Epithelial cell of esophagus (primary cell): ENCODE measurements around the gene AHCYL2.

Source experiments
- DNase-seq: peaks from one replicate; pipeline ENCODE4 v3.0.0; 2010; ENCODE audit warnings: low read depth
- H3K4me3 ChIP-seq: 2 replicates; pipeline ENCODE4 v1.5.1; 2011; ENCODE audit warnings: mild to moderate bottlenecking, low read length, control low read depth
- TF ChIP-seq, protein P1 (sequence below): IDR thresholded peaks from 2 replicates; pipeline ENCODE4 v1.5.1; 2011; ENCODE audit warnings: low read depth, mild to moderate bottlenecking, low read length, control low read depth, inconsistent platforms; ENCODE audit not compliant: insufficient read depth; ENCODE audit errors: missing control alignments

AHCYL2 gene

DNA sequence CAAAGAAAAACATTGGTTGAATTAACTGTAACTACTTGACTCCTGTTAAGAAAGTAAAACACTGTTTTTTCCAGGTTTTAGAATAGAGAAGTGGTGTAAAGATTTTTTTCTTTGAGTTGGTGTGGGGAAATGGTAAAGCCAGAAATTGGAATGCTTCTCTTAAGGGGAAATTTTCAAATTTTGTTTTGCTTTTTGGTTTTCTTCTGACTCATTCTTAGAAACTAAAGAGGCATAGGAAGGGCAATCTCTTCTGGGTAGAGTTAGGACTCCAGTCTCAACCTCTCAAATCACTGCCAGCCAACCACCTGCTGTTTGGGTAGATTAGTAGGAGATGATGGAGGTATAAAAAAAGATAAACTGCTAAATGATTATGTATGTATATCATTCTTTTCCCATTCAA, 161.7 kb downstream of the AHCYL2 start:
- TF ChIP-seq, protein P1, sequence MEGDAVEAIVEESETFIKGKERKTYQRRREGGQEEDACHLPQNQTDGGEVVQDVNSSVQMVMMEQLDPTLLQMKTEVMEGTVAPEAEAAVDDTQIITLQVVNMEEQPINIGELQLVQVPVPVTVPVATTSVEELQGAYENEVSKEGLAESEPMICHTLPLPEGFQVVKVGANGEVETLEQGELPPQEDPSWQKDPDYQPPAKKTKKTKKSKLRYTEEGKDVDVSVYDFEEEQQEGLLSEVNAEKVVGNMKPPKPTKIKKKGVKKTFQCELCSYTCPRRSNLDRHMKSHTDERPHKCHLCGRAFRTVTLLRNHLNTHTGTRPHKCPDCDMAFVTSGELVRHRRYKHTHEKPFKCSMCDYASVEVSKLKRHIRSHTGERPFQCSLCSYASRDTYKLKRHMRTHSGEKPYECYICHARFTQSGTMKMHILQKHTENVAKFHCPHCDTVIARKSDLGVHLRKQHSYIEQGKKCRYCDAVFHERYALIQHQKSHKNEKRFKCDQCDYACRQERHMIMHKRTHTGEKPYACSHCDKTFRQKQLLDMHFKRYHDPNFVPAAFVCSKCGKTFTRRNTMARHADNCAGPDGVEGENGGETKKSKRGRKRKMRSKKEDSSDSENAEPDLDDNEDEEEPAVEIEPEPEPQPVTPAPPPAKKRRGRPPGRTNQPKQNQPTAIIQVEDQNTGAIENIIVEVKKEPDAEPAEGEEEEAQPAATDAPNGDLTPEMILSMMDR: no peak
- DNase-seq: no peak
- no peak overlapping the region for H3K4me3 ChIP-seq

DNA sequence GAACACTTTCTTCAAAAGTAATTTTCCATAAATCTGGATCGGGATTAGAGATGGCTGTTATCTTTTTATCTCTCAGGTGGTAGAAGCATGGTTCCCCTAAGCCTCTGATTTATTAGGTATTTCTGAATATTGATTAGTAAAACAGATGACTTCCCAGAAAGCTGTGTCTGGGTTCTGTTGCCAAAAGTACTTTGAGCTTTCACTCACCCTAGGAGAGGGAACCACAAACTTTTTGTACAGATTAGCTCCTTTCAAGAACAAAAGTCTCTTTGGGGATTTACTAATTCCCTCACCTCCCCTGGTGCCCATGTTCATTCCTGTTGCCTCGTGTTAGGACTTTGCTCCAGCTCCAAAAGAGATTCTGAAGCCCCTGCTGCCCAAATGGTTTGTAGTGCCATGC, 162.7 kb downstream of the AHCYL2 start:
- H3K4me3 ChIP-seq: no peak overlapping the region
- TF ChIP-seq, protein P1: no peak
- DNase-seq: no peak

DNA sequence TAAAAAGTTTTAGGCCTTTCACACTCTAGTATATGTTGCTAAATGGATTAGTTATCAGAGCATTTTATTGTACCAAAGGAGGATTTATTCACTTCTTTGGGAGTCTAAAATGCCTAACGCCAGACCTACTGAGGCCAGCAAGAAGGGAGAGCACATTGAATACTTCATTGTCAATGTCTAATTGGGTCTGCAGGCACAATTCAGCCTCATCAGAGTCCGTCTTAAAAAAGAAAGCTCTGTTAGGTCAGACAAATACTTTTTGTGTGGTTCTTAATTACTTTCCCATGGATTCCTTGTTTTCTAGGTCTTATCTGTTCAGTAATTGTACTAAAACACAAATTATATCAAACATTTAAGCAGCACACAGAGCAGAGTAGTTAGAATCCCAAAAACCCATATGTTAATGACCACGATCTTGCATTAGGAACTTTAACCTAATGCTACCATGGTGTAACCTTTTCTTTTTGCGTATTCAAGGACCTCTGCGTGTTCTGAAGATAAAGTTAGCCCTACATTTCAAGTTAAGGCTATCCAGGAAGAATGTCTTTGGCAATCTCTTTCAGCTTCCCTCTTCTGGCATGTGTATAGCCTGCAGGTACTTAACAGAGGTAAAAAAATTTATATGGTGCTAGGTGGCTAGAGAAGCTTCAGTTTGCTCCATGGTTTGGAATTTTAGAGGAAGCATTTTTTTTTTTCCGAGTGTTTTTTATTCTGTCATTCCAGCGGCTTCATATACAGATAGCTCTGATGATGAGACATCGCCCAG, 163.7 kb downstream of the AHCYL2 start:
- TF ChIP-seq, protein P1: no peak
- no peak overlapping the region for H3K4me3 ChIP-seq
- no peak for DNase-seq

DNA sequence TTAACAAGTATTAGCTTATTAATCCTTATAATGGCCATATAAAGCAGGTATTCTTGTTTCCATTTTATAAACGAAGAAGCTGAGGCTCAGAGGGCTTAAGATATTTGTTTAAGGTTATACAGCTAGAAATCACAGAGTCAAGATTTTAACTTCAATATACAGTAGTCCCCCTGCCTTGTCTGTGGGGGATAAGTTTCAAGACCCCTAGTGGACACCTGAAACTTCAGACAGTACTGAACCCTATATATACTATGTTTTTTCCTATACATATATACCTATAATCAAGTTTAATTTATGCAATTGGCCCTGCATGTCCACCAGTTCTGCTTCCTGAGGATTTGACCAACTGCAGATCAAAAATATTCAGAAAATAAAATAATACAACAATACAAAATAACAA, 165.0 kb downstream of the AHCYL2 start:
- no peak for DNase-seq
- TF ChIP-seq, protein P1: no peak
- H3K4me3 ChIP-seq: no peak overlapping the region

DNA sequence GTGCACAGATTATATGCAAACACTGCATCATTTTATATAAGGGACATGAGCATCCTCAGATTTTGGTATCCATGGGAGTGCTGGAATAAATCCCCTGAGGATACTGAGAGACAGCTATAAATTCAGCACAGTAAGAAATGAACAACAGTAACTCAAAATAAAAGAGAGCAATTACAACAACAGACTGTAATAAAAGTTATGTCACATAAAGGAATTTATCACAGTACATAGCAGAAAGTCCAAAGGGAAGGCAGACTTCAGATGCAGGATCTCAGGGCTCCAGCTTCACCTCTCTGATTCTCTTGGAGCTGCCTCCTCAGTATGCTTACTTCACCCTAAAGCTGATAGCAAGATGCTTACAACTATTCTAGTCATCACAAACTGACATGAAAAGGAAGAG, 165.5 kb downstream of the AHCYL2 start:
- H3K4me3 ChIP-seq: no peak overlapping the region
- DNase-seq: no peak
- TF ChIP-seq, protein P1: no peak

DNA sequence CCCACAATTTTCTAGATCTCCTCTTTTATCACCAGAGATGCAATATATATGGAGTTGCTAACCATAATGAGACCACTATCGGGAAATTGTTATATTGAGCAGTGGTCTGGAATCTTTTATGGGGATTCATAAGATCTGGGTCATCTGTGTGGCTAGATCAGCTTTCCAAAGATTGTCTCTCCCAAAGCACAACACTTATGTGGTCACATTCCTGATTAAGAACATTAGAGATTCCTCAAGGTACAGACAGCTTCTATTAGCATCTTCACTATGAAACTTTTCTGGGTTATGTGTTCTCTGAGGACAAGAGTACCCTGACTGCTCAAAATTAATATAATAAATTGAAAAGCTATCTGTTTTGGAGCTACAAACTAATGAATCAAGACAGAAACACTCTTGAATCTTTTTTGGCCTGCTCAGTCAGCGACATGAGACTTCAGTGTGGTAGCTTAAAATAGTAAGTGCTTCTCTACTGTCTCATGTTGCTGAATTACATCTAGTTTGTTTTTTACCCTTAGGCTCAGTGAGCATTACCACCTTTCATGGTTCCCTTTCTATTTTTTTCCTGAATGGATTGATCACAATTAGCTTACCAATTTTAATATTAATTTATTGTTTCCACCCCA, 166.8 kb downstream of the AHCYL2 start:
- DNase-seq: no peak

More for the DNA sequence above, 166.8 kb downstream of the AHCYL2 start:
- TF ChIP-seq, protein P1: no peak
- H3K4me3 ChIP-seq: no peak overlapping the region
